Trophoblast cell (in vitro differentiated cells and primary cell): ENCODE results near the gene FAM3D.

Experiments used
- DNase-seq, 2 donors: peaks; one replicate each; pipeline ENCODE4 v3.0.0-alpha.2; 2016
- H2AFZ ChIP-seq: 2 replicates; pipeline ENCODE4 v1.6.1; 2013; ENCODE audit warnings: low read length, moderate library complexity, mild to moderate bottlenecking; ENCODE audit not compliant: insufficient read depth, poor library complexity
- H2AK5ac ChIP-seq: 2 replicates; pipeline ENCODE4 v1.6.1; 2013; ENCODE audit warnings: mild to moderate bottlenecking, low read length
- H2BK120ac ChIP-seq: 2 replicates; pipeline ENCODE4 v1.6.1; 2013; ENCODE audit warnings: low read length, mild to moderate bottlenecking, moderate library complexity; ENCODE audit not compliant: insufficient read depth, poor library complexity
- H2BK12ac ChIP-seq: 2 replicates; pipeline ENCODE4 v1.6.1; 2013; ENCODE audit warnings: mild to moderate bottlenecking, low read length, moderate library complexity
- H2BK5ac ChIP-seq: 2 replicates; pipeline ENCODE4 v1.6.1; 2013; ENCODE audit warnings: low read length, low read depth, moderate library complexity, mild to moderate bottlenecking; ENCODE audit not compliant: poor library complexity
- H3K14ac ChIP-seq: 2 replicates; pipeline ENCODE4 v1.6.1; 2013; ENCODE audit warnings: mild to moderate bottlenecking, low read length
- H3K18ac ChIP-seq: 2 replicates; pipeline ENCODE4 v1.6.1; 2013; ENCODE audit warnings: mild to moderate bottlenecking, low read length
- H3K23ac ChIP-seq: 2 replicates; pipeline ENCODE4 v1.6.1; 2013; ENCODE audit warnings: low read length
- H3K27ac ChIP-seq: 2 replicates; pipeline ENCODE4 v1.5.1; 2013; ENCODE audit warnings: low read depth, mild to moderate bottlenecking, inconsistent platforms, low read length, moderate library complexity
- H3K27me3 ChIP-seq: 2 replicates; pipeline ENCODE4 v1.6.1; 2013; ENCODE audit warnings: inconsistent platforms, mild to moderate bottlenecking, low read length, moderate library complexity; ENCODE audit not compliant: insufficient read depth
- H3K36me3 ChIP-seq, 2 experiments: 1 replicate in 1 of 2; 2 replicates in 1 of 2; pipeline ENCODE4 v1.6.1; 2013; ENCODE audit warnings: low read length in 2 of 2, mild to moderate bottlenecking in 2 of 2, moderate library complexity in 1 of 2; ENCODE audit not compliant: insufficient read depth in 2 of 2, control insufficient read depth in 1 of 2
- H3K4ac ChIP-seq: 2 replicates; pipeline ENCODE4 v1.6.1; 2013; ENCODE audit warnings: low read depth, mild to moderate bottlenecking, low read length, moderate library complexity
- H3K4me1 ChIP-seq, 2 experiments: 1 replicate in 1 of 2; 2 replicates in 1 of 2; pipeline ENCODE4 v1.6.1; 2013; ENCODE audit warnings: low read length in 2 of 2, mild to moderate bottlenecking in 2 of 2, moderate library complexity in 1 of 2; ENCODE audit not compliant: insufficient read depth in 2 of 2, control insufficient read depth in 1 of 2
- H3K4me2 ChIP-seq: 2 replicates; pipeline ENCODE4 v1.6.1; 2013; ENCODE audit warnings: inconsistent platforms, mild to moderate bottlenecking, low read length, moderate library complexity
- H3K4me3 ChIP-seq: 2 replicates; pipeline ENCODE4 v1.5.1; 2013; ENCODE audit warnings: mild to moderate bottlenecking, low read depth, low read length, inconsistent platforms
- H3K79me1 ChIP-seq: one replicate; pipeline ENCODE4 v1.6.1; 2013; ENCODE audit warnings: low read length
- H3K79me2 ChIP-seq: 2 replicates; pipeline ENCODE4 v1.6.1; 2013; ENCODE audit warnings: low read length, mild to moderate bottlenecking; ENCODE audit not compliant: control insufficient read depth, insufficient read depth, poor library complexity
- H3K9ac ChIP-seq: 2 replicates; pipeline ENCODE4 v1.6.1; 2013; ENCODE audit warnings: mild to moderate bottlenecking, low read length
- H3K9me3 ChIP-seq: 2 replicates; pipeline ENCODE4 v1.6.1; 2013; ENCODE audit warnings: low read depth, mild to moderate bottlenecking, control low read depth, inconsistent platforms, low read length; ENCODE audit not compliant: insufficient read depth
- H4K12ac ChIP-seq: 2 replicates; pipeline ENCODE4 v1.6.1; 2013; ENCODE audit warnings: low read depth, mild to moderate bottlenecking, low read length, moderate library complexity
- H4K8ac ChIP-seq: 2 replicates; pipeline ENCODE4 v1.6.1; 2013; ENCODE audit warnings: low read depth, mild to moderate bottlenecking, low read length, moderate library complexity
- H4K91ac ChIP-seq: one replicate; pipeline ENCODE4 v1.6.1; 2013; ENCODE audit warnings: low read depth, mild to moderate bottlenecking, low read length, moderate library complexity
- WGBS: extraction: QIAGEN DNeasy Blood & Tissue Kit; methylation state at CpG from one replicate; pipeline ENCODE4 v1.1.7; 2013; ENCODE audit warnings: missing lambda C conversion rate; ENCODE audit not compliant: insufficient read length, insufficient coverage; ENCODE audit errors: extremely low coverage; 5-methylcytosine and 5-hydroxymethylcytosine counted together

Gene FAM3D

GRCh38 chr3:58628823-58629562 is 37.6 kb downstream of the FAM3D start:
- Histone ChIP-seq H3K4me1 (no peaks in the 10 kb centered on the region), H4K91ac (no peak overlapping the region), H3K23ac (no peak overlapping the region), H2BK120ac (no peak overlapping the region), H2AFZ (no peak overlapping the region), H4K12ac (no peak overlapping the region), H3K9me3 (no peaks in the 10 kb centered on the region), H4K8ac (no peak overlapping the region), H2BK5ac (no peak overlapping the region), H3K27ac (no peak overlapping the region), H2AK5ac (no peak overlapping the region), H3K79me1 (no peaks in the 10 kb centered on the region), H2BK12ac (no peak overlapping the region), H3K14ac (no peak overlapping the region), H3K18ac (no peak overlapping the region), H3K4me3 (no peak overlapping the region), H3K4me2 (no peak overlapping the region), H3K79me2 (no peaks in the 10 kb centered on the region), H3K27me3 (no peaks in the 10 kb centered on the region), H3K36me3 (no peaks in the 10 kb centered on the region), H3K4ac (no peak overlapping the region), H3K9ac (no peak overlapping the region)
- no peak for DNase-seq
- no CpG with 5 or more reads among the region's 13 CpGs for WGBS

- H3K4ac ChIP-seq = no peak overlapping the region
- H3K79me1 ChIP-seq = no peaks in the 10 kb centered on the region
- DNase-seq = no peak
Observed at GRCh38 chr3:58627941-58628340, 38.6 kb downstream of the FAM3D start.

GRCh38 chr3:58627570-58627885 is 39.0 kb downstream of the FAM3D start:
- H3K9ac ChIP-seq = no peak overlapping the region
- H4K8ac ChIP-seq = no peak overlapping the region
- no peak overlapping the region for H2BK12ac ChIP-seq
- no peak overlapping the region for H2BK120ac ChIP-seq
- WGBS = no CpG with 5 or more reads among the region's 3 CpGs
- H4K12ac ChIP-seq = no peak overlapping the region
- H3K36me3 ChIP-seq = no peaks in the 10 kb centered on the region
- H3K4ac ChIP-seq = no peak overlapping the region
- no peak overlapping the region for H2AK5ac ChIP-seq
- H3K4me3 ChIP-seq = no peak overlapping the region
- H3K23ac ChIP-seq = no peak overlapping the region
- no peak overlapping the region for H3K14ac ChIP-seq
- H3K79me2 ChIP-seq = no peaks in the 10 kb centered on the region
- H3K27me3 ChIP-seq = no peaks in the 10 kb centered on the region
- H4K91ac ChIP-seq = no peak overlapping the region
- H3K4me2 ChIP-seq = no peak overlapping the region
- no peak overlapping the region for H3K18ac ChIP-seq
- no peak overlapping the region for H2BK5ac ChIP-seq
- H3K4me1 ChIP-seq = no peaks in the 10 kb centered on the region
- no peak overlapping the region for H3K27ac ChIP-seq
- no peaks in the 10 kb centered on the region for H3K9me3 ChIP-seq
- no peaks in the 10 kb centered on the region for H3K79me1 ChIP-seq
- no peak for DNase-seq
- H2AFZ ChIP-seq = no peak overlapping the region

More at GRCh38 chr3:58627941-58628340, 38.6 kb downstream of the FAM3D start:
- no peak overlapping the region for H4K91ac ChIP-seq
- no peak overlapping the region for H2BK120ac ChIP-seq
- H3K14ac ChIP-seq = no peak overlapping the region
- WGBS = no CpG with 5 or more reads among the region's 6 CpGs
- H3K27ac ChIP-seq = no peak overlapping the region
- no peak overlapping the region for H2AFZ ChIP-seq
- H2AK5ac ChIP-seq = no peak overlapping the region
- no peak overlapping the region for H3K9ac ChIP-seq
- no peaks in the 10 kb centered on the region for H3K9me3 ChIP-seq
- H3K79me2 ChIP-seq = no peaks in the 10 kb centered on the region
- H4K12ac ChIP-seq = no peak overlapping the region
- no peak overlapping the region for H2BK12ac ChIP-seq
- H2BK5ac ChIP-seq = no peak overlapping the region
- no peak overlapping the region for H3K4me3 ChIP-seq
- no peak overlapping the region for H3K4me2 ChIP-seq
- no peak overlapping the region for H3K18ac ChIP-seq
- H4K8ac ChIP-seq = no peak overlapping the region
- H3K4me1 ChIP-seq = no peaks in the 10 kb centered on the region
- H3K23ac ChIP-seq = no peak overlapping the region
- no peaks in the 10 kb centered on the region for H3K36me3 ChIP-seq
- H3K27me3 ChIP-seq = no peaks in the 10 kb centered on the region

GRCh38 chr3:58626841-58627569 is 39.6 kb downstream of the FAM3D start:
- Histone ChIP-seq H3K36me3 (no peaks in the 10 kb centered on the region), H3K27me3 (no peaks in the 10 kb centered on the region), H3K23ac (no peak overlapping the region), H3K4me3 (no peak overlapping the region), H3K9me3 (no peaks in the 10 kb centered on the region), H3K14ac (no peak overlapping the region), H3K79me1 (no peaks in the 10 kb centered on the region), H3K79me2 (no peaks in the 10 kb centered on the region), H4K12ac (no peak overlapping the region), H2AK5ac (no peak overlapping the region), H3K4me2 (no peak overlapping the region), H3K27ac (no peak overlapping the region), H3K4ac (no peak overlapping the region), H3K9ac (no peak overlapping the region), H2BK12ac (no peak overlapping the region), H4K8ac (no peak overlapping the region), H2BK120ac (no peak overlapping the region), H2AFZ (no peak overlapping the region), H4K91ac (no peak overlapping the region), H3K4me1 (no peaks in the 10 kb centered on the region), H3K18ac (no peak overlapping the region), H2BK5ac (no peak overlapping the region)
- WGBS = no CpG with 5 or more reads among the region's 24 CpGs
- no peak for DNase-seq
